Measurements from ENCODE around the gene TFDP1.
"Not testable (repeated sequence)": the region's sequence is repeated elsewhere in the genome, so short reads cannot be mapped to it uniquely, and the experiment has no call there.

Gene TFDP1

GRCh38 chr13:113567681-113568080 lies 16.9 kb upstream of the TFDP1 start:
- DNase-seq (ENCODE audit: low read depth): no peak

- no peak for DNase-seq (ENCODE audit: low read depth)
Measured at GRCh38 chr13:113573065-113573464, 11.5 kb upstream of the TFDP1 start.

- no peak for DNase-seq (ENCODE audit: low read depth)
Measured at GRCh38 chr13:113576597-113576996, 8.0 kb upstream of the TFDP1 start.

- no peak for DNase-seq (ENCODE audit: low read depth)
Measured at GRCh38 chr13:113577881-113578435, 6.6 kb upstream of the TFDP1 start.

- DNase-seq (ENCODE audit: low read depth): no peak
Measured at GRCh38 chr13:113579686-113580085, 4.9 kb upstream of the TFDP1 start.

- DNase-seq (ENCODE audit: low read depth): no peak
Measured at GRCh38 chr13:113581871-113582270, 2.7 kb upstream of the TFDP1 start.

- DNase-seq (ENCODE audit: low read depth): no peak
Measured at GRCh38 chr13:113582841-113583631, 1.5 kb upstream of the TFDP1 start.

GRCh38 chr13:113584870-113585671 lies 518 bp downstream of the TFDP1 start:
- no peak for DNase-seq (ENCODE audit: low read depth)

GRCh38 chr13:113585896-113586295 lies 1.3 kb downstream of the TFDP1 start:
- DNase-seq (ENCODE audit: low read depth): no peak

- DNase-seq (ENCODE audit: low read depth): no peak
Measured at GRCh38 chr13:113586661-113587479, 2.3 kb downstream of the TFDP1 start.

GRCh38 chr13:113588394-113589111 lies 4.0 kb downstream of the TFDP1 start:
- DNase-seq (ENCODE audit: low read depth): no peak

GRCh38 chr13:113589251-113589960 lies 4.9 kb downstream of the TFDP1 start:
- DNase-seq (ENCODE audit: low read depth): no peak

GRCh38 chr13:113589961-113590339 lies 5.4 kb downstream of the TFDP1 start:
- DNase-seq (ENCODE audit: low read depth): no peak

GRCh38 chr13:113591750-113592149 lies 7.2 kb downstream of the TFDP1 start:
- DNase-seq (ENCODE audit: low read depth): no peak

GRCh38 chr13:113592571-113592970 lies 8.0 kb downstream of the TFDP1 start:
- no peak for DNase-seq (ENCODE audit: low read depth)

- DNase-seq (ENCODE audit: low read depth): not testable (repeated sequence)
Measured at GRCh38 chr13:113594066-113594821, 9.7 kb downstream of the TFDP1 start.

- no peak for DNase-seq (ENCODE audit: low read depth)
Measured at GRCh38 chr13:113595131-113595530, 10.6 kb downstream of the TFDP1 start.

GRCh38 chr13:113596321-113597200 lies 12.0 kb downstream of the TFDP1 start:
- DNase-seq (ENCODE audit: low read depth): no peak
